Thyroid gland (tissue), 4 donors: ENCODE results near the gene COL25A1.
"Not testable (repeated sequence)": the region's sequence is repeated elsewhere in the genome, so short reads cannot be mapped to it uniquely, and the experiment has no call there.

Source experiments
- CTCF ChIP-seq, 6 experiments: fragments of 200-600 bp in 3 of 6; fragments of 450-650 bp in 3 of 6; sonication (generic) in 3 of 6; IDR thresholded peaks; one replicate each; pipeline ENCODE4 v1.5.1; 2016 to 2019; ENCODE audit warnings: antibody characterized with exemption in 6 of 6, mild to moderate bottlenecking in 2 of 6, inconsistent platforms in 1 of 6, moderate library complexity in 1 of 6
- POLR2A ChIP-seq, 2 donors: fragments of 450-650 bp; IDR thresholded peaks; one replicate each; pipeline ENCODE4 v1.6.1; 2017; ENCODE audit warnings: antibody characterized with exemption in 2 of 2, mild to moderate bottlenecking in 2 of 2, moderate library complexity in 1 of 2

GRCh38 chr4:109076709-109077108 is 225.7 kb downstream of the COL25A1 start:
- not testable (repeated sequence) for TF ChIP-seq POLR2A, CTCF (IDR thresholded peaks at IDR 0.05)
